OCI-LY1 (cell line): ENCODE measurements around the gene UGT1A4.

Source experiments
- H2AFZ ChIP-seq: fragments of 200-600 bp; sonication (generic), shearing (Covaris generic); 2 replicates; pipeline ENCODE4 v1.6.0; 2014; ENCODE audit warnings: antibody characterized with exemption, mild to moderate bottlenecking, low read length
- H3F3A ChIP-seq: fragments of 200-600 bp; sonication (generic), shearing (Covaris generic); 2 replicates; pipeline ENCODE4 v1.6.0; 2014; ENCODE audit warnings: mild to moderate bottlenecking, antibody characterized with exemption, low read length, moderate library complexity; ENCODE audit not compliant: insufficient read depth
- H3K27ac ChIP-seq: fragments of 200-600 bp; sonication (generic); 2 replicates; pipeline ENCODE4 v1.5.1; 2014; ENCODE audit warnings: low read length, mixed run types, mild to moderate bottlenecking, low read depth; ENCODE audit not compliant: poor library complexity, severe bottlenecking
- H3K27me3 ChIP-seq: fragments of 200-600 bp; sonication (generic); 2 replicates; pipeline ENCODE4 v1.6.0; 2014; ENCODE audit warnings: antibody characterized with exemption, mild to moderate bottlenecking, low read length, moderate library complexity; ENCODE audit not compliant: insufficient read depth
- H3K36me3 ChIP-seq: fragments of 200-600 bp; sonication (generic); 2 replicates; pipeline ENCODE4 v1.6.1; 2014; ENCODE audit warnings: mild to moderate bottlenecking, antibody characterized with exemption, low read length, moderate library complexity, mixed read lengths; ENCODE audit not compliant: insufficient read depth
- H3K4me1 ChIP-seq: fragments of 200-600 bp; sonication (generic); 2 replicates; pipeline ENCODE4 v1.5.1; 2014; ENCODE audit warnings: mild to moderate bottlenecking, low read length, moderate library complexity; ENCODE audit not compliant: insufficient read depth, severe bottlenecking
- H3K4me2 ChIP-seq: fragments of 200-600 bp; sonication (generic), shearing (Covaris generic); 2 replicates; pipeline ENCODE4 v1.6.1; 2014; ENCODE audit warnings: low read length
- H3K4me3 ChIP-seq: fragments of 200-600 bp; sonication (generic); 2 replicates; pipeline ENCODE4 v1.5.1; 2014; ENCODE audit warnings: low read length, low read depth, mild to moderate bottlenecking, mixed read lengths; ENCODE audit not compliant: poor library complexity, severe bottlenecking
- H3K79me2 ChIP-seq: fragments of 200-600 bp; shearing (Covaris generic); 2 replicates; pipeline ENCODE4 v1.6.1; 2016; ENCODE audit warnings: mixed run types, low read length, mixed read lengths; ENCODE audit not compliant: insufficient read depth
- H3K9ac ChIP-seq: fragments of 200-600 bp; sonication (generic), shearing (Covaris generic); 2 replicates; pipeline ENCODE4 v1.6.1; 2014; ENCODE audit warnings: mild to moderate bottlenecking, low read length, mixed read lengths
- H3K9me2 ChIP-seq: fragments of 200-600 bp; sonication (generic), shearing (Covaris generic); 2 replicates; pipeline ENCODE4 v1.6.1; 2014; ENCODE audit warnings: low read depth, mild to moderate bottlenecking, low read length, mixed read lengths
- H3K9me3 ChIP-seq: fragments of 200-600 bp; shearing (Covaris generic); 2 replicates; pipeline ENCODE4 v1.6.1; 2014; ENCODE audit warnings: low read length, mixed read lengths
- H4K20me1 ChIP-seq: fragments of 200-600 bp; sonication (generic), shearing (Covaris generic); 2 replicates; pipeline ENCODE4 v1.6.0; 2016; ENCODE audit warnings: mild to moderate bottlenecking, low read length; ENCODE audit not compliant: insufficient read depth
- EZH2 ChIP-seq: fragments of 200-600 bp; sonication (generic), shearing (Covaris generic); IDR thresholded peaks from 2 replicates; pipeline ENCODE4 v1.8.0; 2017; ENCODE audit warnings: borderline replicate concordance, mixed run types, mild to moderate bottlenecking, antibody characterized with exemption, low read length, moderate library complexity, mixed read lengths
- TF ChIP-seq, protein P1 (sequence below): fragments of 200-600 bp; sonication (generic), shearing (Covaris generic); IDR thresholded peaks from 2 replicates; pipeline ENCODE4 v1.5.1; 2017; ENCODE audit warnings: mild to moderate bottlenecking, antibody characterized with exemption, low read length, moderate library complexity, mixed read lengths

The UGT1A4 gene

DNA sequence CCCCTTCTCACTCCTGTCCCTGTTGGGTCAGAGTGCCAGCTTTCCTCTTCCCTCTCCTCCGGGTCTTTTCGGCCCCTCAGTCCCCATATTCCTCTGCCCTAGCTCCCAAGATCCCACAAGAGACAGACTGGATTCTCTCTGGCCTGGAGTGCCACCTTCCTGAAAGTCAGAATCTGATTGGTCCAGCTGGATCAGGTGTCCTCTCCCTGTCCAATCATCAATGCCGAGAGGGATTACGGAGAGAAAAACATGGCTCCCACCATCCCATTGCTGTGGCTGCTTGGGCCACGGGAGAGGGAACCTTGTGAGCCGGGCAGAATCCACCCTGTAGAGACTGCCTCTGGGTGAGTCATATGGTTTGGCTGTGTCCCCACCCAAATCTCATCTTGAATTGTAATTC, 56.9 kb downstream of the UGT1A4 start:
- H3K27ac ChIP-seq = no peak overlapping the region
- no peaks in the 10 kb centered on the region for H3K9me3 ChIP-seq
- no peaks in the 10 kb centered on the region for H3K9me2 ChIP-seq
- H3K4me2 ChIP-seq = no peak overlapping the region
- H3K4me1 ChIP-seq = no peaks in the 10 kb centered on the region
- H3K79me2 ChIP-seq = no peaks in the 10 kb centered on the region
- no peaks in the 10 kb centered on the region for H4K20me1 ChIP-seq
- H3K9ac ChIP-seq = no peak overlapping the region
- no peak overlapping the region for H3K4me3 ChIP-seq
- peaks cover 4% of the 10 kb centered on the region; the same call in 1 of the 2 replicates for H3K27me3 ChIP-seq
- H3F3A ChIP-seq = no peaks in the 10 kb centered on the region
- H3K36me3 ChIP-seq = no peaks in the 10 kb centered on the region
- no peak for TF ChIP-seq EZH2
- TF ChIP-seq, protein P1, sequence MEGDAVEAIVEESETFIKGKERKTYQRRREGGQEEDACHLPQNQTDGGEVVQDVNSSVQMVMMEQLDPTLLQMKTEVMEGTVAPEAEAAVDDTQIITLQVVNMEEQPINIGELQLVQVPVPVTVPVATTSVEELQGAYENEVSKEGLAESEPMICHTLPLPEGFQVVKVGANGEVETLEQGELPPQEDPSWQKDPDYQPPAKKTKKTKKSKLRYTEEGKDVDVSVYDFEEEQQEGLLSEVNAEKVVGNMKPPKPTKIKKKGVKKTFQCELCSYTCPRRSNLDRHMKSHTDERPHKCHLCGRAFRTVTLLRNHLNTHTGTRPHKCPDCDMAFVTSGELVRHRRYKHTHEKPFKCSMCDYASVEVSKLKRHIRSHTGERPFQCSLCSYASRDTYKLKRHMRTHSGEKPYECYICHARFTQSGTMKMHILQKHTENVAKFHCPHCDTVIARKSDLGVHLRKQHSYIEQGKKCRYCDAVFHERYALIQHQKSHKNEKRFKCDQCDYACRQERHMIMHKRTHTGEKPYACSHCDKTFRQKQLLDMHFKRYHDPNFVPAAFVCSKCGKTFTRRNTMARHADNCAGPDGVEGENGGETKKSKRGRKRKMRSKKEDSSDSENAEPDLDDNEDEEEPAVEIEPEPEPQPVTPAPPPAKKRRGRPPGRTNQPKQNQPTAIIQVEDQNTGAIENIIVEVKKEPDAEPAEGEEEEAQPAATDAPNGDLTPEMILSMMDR = no peak
- no peak overlapping the region for H2AFZ ChIP-seq

DNA sequence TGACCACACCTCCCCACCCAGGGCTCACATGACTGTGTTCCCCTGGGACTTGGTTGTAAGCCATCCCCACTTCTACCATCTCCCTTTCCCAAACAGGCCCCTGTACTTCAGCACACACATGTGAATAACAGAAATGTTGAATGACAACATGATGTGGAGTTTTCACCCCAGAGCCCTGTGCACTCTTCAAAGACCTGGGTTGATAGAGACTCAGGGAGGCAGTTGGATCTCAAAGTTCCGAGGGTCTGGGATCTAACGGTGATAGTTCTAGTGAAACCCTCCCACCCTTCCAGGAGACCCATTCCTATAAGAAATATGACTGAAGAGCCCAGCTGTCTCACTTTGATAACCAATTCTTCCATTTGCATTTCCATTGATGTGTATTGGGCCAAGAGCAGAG, 59.5 kb downstream of the UGT1A4 start, which contains the start of gene MROH2A:
Gene MROH2A (plus strand): TSS at position 301 of the 400 bp plus-strand sequence. CDS start 1,029 bp downstream, outside the sequence.
- no peaks in the 10 kb centered on the region for H3K4me1 ChIP-seq
- H3K27ac ChIP-seq = no peak within 1 kb of the TSS
- no peak within 1 kb of the TSS for H2AFZ ChIP-seq
- H4K20me1 ChIP-seq = no peaks in the 10 kb centered on the region
- H3K4me2 ChIP-seq = no peak within 1 kb of the TSS
- H3K9ac ChIP-seq = no peak within 1 kb of the TSS
- no peak within 1 kb of the TSS for H3K4me3 ChIP-seq
- H3K79me2 ChIP-seq = no peaks in the 10 kb centered on the region
- H3K36me3 ChIP-seq = no peaks in the 10 kb centered on the region
- TF ChIP-seq, protein P1 = no peak
- no peak for TF ChIP-seq EZH2
- no peaks in the 10 kb centered on the region for H3F3A ChIP-seq
- no peaks in the 10 kb centered on the region for H3K9me3 ChIP-seq
- peaks cover 4% of the 10 kb centered on the region; the same call in 1 of the 2 replicates for H3K27me3 ChIP-seq
- H3K9me2 ChIP-seq = no peaks in the 10 kb centered on the region

DNA sequence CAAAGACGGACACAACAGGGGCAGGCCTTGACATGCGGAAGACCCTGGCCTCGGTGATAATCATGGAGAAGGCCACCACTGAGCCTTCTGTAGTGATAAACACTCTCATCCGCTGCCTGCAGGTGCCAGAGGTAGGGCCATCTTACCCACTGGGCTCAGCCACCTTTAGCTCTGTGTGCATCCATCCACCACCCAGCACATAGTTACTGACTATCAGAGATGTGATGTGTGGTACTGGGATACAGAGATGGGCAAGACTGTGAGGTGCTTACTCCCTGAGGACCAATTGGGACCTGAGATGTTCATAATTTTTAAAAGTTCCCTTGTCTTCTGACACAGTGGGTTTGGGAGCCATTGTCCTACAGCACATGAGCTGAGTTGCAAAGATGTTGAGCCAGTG, 61.2 kb downstream of the UGT1A4 start:
- H3K79me2 ChIP-seq = no peaks in the 10 kb centered on the region
- H3K9ac ChIP-seq = no peak overlapping the region
- H4K20me1 ChIP-seq = no peaks in the 10 kb centered on the region
- H3K27me3 ChIP-seq = peaks cover 4% of the 10 kb centered on the region; the same call in 1 of the 2 replicates
- TF ChIP-seq, protein P1 = no peak
- no peak for TF ChIP-seq EZH2
- no peak overlapping the region for H3K27ac ChIP-seq
- H3K9me2 ChIP-seq = no peaks in the 10 kb centered on the region
- H3K9me3 ChIP-seq = no peaks in the 10 kb centered on the region
- no peak overlapping the region for H3K4me3 ChIP-seq
- no peaks in the 10 kb centered on the region for H3F3A ChIP-seq
- H3K4me1 ChIP-seq = no peaks in the 10 kb centered on the region
- H3K36me3 ChIP-seq = no peaks in the 10 kb centered on the region
- no peak overlapping the region for H3K4me2 ChIP-seq
- H2AFZ ChIP-seq = no peak overlapping the region
